ENCODE measurements around the gene TTYH3. TPM values are rescaled to one million over a fixed set of nuclear protein-coding genes. Genes with fewer than 3 reads are reported as not detected.
A peak's percentile ranks its signal among the peaks of the same experiment; 100 is the strongest.

TTYH3 gene
- total and polyA plus RNA-seq, 2 of the 13 experiments (the other 11 are each of a cell fraction or from before 2014, with no cell fraction given) = 26.3 to 50.0 TPM

DNA sequence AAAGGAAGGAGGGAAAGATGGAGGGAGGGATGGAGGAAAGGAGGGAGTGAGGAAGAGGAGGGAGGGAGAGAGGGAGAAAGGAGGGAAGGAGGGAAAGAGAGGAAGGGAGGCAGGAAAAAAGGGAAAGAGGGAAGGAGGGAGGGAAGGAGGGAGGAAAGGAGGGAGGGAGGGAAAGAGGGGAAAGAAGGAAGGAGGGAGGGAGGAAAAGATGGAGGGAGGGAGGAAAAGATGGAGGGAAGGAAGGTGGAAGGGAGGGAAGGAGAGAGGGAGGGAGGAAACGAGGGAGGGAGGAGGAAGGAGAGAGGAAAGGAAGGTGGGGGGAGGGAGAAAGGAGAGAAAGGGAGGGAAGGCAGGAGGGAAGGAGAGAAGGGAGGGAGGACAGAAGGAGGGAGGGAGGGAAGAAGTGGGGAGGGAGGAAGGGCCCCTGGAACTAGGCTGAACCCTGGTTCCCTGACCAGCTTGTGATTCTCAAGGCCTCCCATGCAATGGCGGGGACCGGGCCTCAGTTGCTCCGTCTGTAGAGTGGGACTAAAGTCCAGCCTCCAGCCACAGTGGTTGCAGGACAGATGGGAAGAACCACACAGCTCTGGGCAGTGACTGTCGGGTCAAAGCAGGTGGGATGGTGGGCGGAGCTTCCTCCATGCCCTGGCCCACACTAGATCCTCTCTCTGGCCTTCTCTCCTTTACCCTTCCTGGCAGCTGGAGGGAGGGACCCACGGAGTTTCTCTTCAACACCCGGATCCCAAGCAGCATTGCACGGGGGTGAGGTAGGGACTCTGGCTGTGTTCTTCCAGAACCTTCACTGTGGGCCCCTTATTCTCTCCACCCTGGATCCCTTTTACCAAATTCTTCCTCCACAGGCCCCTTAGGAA lies 4.3 kb upstream of the TTYH3 start:
- H3K9ac ChIP-seq (ENCODE audit: insufficient read depth, low read depth, low read length) = peak overlapping the region; percentile 53
- H3K27me3 ChIP-seq (ENCODE audit: control insufficient read depth in 1 of 2, insufficient read depth in 2 of 2, low read length in 2 of 2) = no peaks in the 10 kb centered on the region
- H3K36me3 ChIP-seq (replicated peaks in 1 of 2; ENCODE audit: control insufficient read depth in 1 of 2, insufficient read depth in 2 of 2, low read length in 2 of 2) = no peaks in the 10 kb centered on the region
- ATAC-seq (no peak), FAIRE-seq (no peak), DNase-seq (ENCODE audit: low spot score) (no peak)
- POLR2A ChIA-PET = interaction anchor here (1.1 to 1.8 kb wide), 5 partner anchors 9 to 19 kb away, joined by 3 to 13 read pairs (median 6); no protein-coding TSS in a partner anchor
- no peaks in the 10 kb centered on the region for H4K20me1 ChIP-seq (ENCODE audit: insufficient read depth, low read length)
- 5% methylated on average over 6 of the region's 9 CpGs for WGBS (ENCODE audit: low lambda C conversion rate)
- peaks cover 5% of the 10 kb centered on the region for H3K79me2 ChIP-seq (ENCODE audit: insufficient read depth, low read length)
- no peak overlapping the region for H2AFZ ChIP-seq (ENCODE audit: low read length)
- CTCF ChIA-PET (ENCODE audit: low intra/inter-chr PET ratio, low total read pairs) = no interaction called here
- peak overlapping the region; percentile 1 to 50 (median 31); a peak in 4 of 6 replicates for H3K4me3 ChIP-seq (replicated peaks in 1 of 3; ENCODE audit: insufficient read depth in 1 of 3, low read depth in 2 of 3, low read length in 3 of 3)
- intact Hi-C loops (cut with micrococcal nuclease; ENCODE audit: unreplicated experiment) = no loop called here
- peak overlapping the region; percentile 59 for H3K27ac ChIP-seq (ENCODE audit: extremely low read length, insufficient read depth, low read length)
- H3K4me1 ChIP-seq (ENCODE audit: insufficient read depth, low read length) = peaks cover 82% of the 10 kb centered on the region
- peak overlapping the region; percentile 76 for H3K4me2 ChIP-seq (ENCODE audit: low read depth, low read length)
- in situ Hi-C loops (cut with HindIII; ENCODE audit: extremely low pct_ligation_motif_present, low pct_unique_long_range_greater_than_20kb) = no loop called here
- no peaks in the 10 kb centered on the region for H3K9me3 ChIP-seq (ENCODE audit: low read length)
- no TSS peak for BruUV-seq (replicated peaks)
- TF ChIP-seq ZNF343 (CRISPR knock-in tag; IDR thresholded peaks at IDR 0.05) = no peak
- peak; percentile 86 for TF ChIP-seq KDM1A (CRISPR knock-in tag; IDR thresholded peaks at IDR 0.05)
- TF ChIP-seq JDP2 (CRISPR knock-in tag; IDR thresholded peaks at IDR 0.05; ENCODE audit: borderline replicate concordance) = no peak
- TF ChIP-seq, protein P1, sequence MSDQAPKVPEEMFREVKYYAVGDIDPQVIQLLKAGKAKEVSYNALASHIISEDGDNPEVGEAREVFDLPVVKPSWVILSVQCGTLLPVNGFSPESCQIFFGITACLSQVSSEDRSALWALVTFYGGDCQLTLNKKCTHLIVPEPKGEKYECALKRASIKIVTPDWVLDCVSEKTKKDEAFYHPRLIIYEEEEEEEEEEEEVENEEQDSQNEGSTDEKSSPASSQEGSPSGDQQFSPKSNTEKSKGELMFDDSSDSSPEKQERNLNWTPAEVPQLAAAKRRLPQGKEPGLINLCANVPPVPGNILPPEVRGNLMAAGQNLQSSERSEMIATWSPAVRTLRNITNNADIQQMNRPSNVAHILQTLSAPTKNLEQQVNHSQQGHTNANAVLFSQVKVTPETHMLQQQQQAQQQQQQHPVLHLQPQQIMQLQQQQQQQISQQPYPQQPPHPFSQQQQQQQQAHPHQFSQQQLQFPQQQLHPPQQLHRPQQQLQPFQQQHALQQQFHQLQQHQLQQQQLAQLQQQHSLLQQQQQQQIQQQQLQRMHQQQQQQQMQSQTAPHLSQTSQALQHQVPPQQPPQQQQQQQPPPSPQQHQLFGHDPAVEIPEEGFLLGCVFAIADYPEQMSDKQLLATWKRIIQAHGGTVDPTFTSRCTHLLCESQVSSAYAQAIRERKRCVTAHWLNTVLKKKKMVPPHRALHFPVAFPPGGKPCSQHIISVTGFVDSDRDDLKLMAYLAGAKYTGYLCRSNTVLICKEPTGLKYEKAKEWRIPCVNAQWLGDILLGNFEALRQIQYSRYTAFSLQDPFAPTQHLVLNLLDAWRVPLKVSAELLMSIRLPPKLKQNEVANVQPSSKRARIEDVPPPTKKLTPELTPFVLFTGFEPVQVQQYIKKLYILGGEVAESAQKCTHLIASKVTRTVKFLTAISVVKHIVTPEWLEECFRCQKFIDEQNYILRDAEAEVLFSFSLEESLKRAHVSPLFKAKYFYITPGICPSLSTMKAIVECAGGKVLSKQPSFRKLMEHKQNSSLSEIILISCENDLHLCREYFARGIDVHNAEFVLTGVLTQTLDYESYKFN (CRISPR knock-in tag; conservative IDR thresholded peaks at IDR 0.05) = no peak
- TF ChIP-seq FOSL2 (CRISPR knock-in tag; IDR thresholded peaks at IDR 0.05) = no peak
- no peak for TF ChIP-seq ZNF605 (CRISPR knock-in tag; IDR thresholded peaks at IDR 0.05)
- no peak for TF ChIP-seq ZNF251 (CRISPR knock-in tag; IDR thresholded peaks at IDR 0.05)
- no peak for TF ChIP-seq ZBTB25 (CRISPR knock-in tag; IDR thresholded peaks at IDR 0.05)
- no peak for TF ChIP-seq TAF1 (CRISPR knock-in tag; IDR thresholded peaks at IDR 0.05)
- TF ChIP-seq, protein P2, sequence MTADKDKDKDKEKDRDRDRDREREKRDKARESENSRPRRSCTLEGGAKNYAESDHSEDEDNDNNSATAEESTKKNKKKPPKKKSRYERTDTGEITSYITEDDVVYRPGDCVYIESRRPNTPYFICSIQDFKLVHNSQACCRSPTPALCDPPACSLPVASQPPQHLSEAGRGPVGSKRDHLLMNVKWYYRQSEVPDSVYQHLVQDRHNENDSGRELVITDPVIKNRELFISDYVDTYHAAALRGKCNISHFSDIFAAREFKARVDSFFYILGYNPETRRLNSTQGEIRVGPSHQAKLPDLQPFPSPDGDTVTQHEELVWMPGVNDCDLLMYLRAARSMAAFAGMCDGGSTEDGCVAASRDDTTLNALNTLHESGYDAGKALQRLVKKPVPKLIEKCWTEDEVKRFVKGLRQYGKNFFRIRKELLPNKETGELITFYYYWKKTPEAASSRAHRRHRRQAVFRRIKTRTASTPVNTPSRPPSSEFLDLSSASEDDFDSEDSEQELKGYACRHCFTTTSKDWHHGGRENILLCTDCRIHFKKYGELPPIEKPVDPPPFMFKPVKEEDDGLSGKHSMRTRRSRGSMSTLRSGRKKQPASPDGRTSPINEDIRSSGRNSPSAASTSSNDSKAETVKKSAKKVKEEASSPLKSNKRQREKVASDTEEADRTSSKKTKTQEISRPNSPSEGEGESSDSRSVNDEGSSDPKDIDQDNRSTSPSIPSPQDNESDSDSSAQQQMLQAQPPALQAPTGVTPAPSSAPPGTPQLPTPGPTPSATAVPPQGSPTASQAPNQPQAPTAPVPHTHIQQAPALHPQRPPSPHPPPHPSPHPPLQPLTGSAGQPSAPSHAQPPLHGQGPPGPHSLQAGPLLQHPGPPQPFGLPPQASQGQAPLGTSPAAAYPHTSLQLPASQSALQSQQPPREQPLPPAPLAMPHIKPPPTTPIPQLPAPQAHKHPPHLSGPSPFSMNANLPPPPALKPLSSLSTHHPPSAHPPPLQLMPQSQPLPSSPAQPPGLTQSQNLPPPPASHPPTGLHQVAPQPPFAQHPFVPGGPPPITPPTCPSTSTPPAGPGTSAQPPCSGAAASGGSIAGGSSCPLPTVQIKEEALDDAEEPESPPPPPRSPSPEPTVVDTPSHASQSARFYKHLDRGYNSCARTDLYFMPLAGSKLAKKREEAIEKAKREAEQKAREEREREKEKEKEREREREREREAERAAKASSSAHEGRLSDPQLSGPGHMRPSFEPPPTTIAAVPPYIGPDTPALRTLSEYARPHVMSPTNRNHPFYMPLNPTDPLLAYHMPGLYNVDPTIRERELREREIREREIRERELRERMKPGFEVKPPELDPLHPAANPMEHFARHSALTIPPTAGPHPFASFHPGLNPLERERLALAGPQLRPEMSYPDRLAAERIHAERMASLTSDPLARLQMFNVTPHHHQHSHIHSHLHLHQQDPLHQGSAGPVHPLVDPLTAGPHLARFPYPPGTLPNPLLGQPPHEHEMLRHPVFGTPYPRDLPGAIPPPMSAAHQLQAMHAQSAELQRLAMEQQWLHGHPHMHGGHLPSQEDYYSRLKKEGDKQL (CRISPR knock-in tag; IDR thresholded peaks at IDR 0.05; ENCODE audit: low read depth) = no peak
- TF ChIP-seq SIX1 (CRISPR knock-in tag; IDR thresholded peaks at IDR 0.05; ENCODE audit: borderline replicate concordance) = no peak
- no peak for TF ChIP-seq MTF1 (CRISPR knock-in tag; IDR thresholded peaks at IDR 0.05)

All from HepG2 (cell line).